ENCODE data around the gene MBD3L5.

MBD3L5 gene

GRCh38 chr19:6999933-7000332 lies 30.4 kb upstream of the MBD3L5 start:
- no peaks in the 10 kb centered on the region for H3K36me3 ChIP-seq (ENCODE audit: insufficient read depth, low read length)
- no peaks in the 10 kb centered on the region for H3F3A ChIP-seq (ENCODE audit: low read depth)
- no peaks in the 10 kb centered on the region for H4K20me1 ChIP-seq (ENCODE audit: insufficient read depth, low read length, poor library complexity, severe bottlenecking)
- no peak overlapping the region for H3K9ac ChIP-seq (ENCODE audit: low read depth, low read length, poor library complexity, severe bottlenecking)
- H3K79me2 ChIP-seq (ENCODE audit: insufficient read depth, low read length): no peaks in the 10 kb centered on the region
- TF ChIP-seq CTCF (conservative IDR thresholded peaks at IDR 0.05; ENCODE audit: low read length) (no peak), EZH2phosphoT487 (IDR thresholded peaks at IDR 0.05; ENCODE audit: borderline replicate concordance) (no peak)
- H2AFZ ChIP-seq (ENCODE audit: low read length): no peak overlapping the region
- no peak overlapping the region for H3K4me2 ChIP-seq (ENCODE audit: low read depth, low read length, poor library complexity, severe bottlenecking)
- no peak overlapping the region for H3K4me3 ChIP-seq (ENCODE audit: low read length, poor library complexity, severe bottlenecking)
- no peaks in the 10 kb centered on the region for H3K9me3 ChIP-seq (ENCODE audit: insufficient read depth, low read depth, low read length)
- H3K27me3 ChIP-seq (ENCODE audit: insufficient read depth, low read length, poor library complexity, severe bottlenecking): no peaks in the 10 kb centered on the region
- H3K9me2 ChIP-seq (replicated peaks; ENCODE audit: low read depth, low read length): no peaks in the 10 kb centered on the region
- H3K4me1 ChIP-seq (ENCODE audit: insufficient read depth, low read length, poor library complexity, severe bottlenecking): no peaks in the 10 kb centered on the region

- no peaks in the 10 kb centered on the region for H3K9me3 ChIP-seq (ENCODE audit: insufficient read depth, low read depth, low read length)
- H3K9ac ChIP-seq (ENCODE audit: low read depth, low read length, poor library complexity, severe bottlenecking): no peak overlapping the region
- no peaks in the 10 kb centered on the region for H3K4me1 ChIP-seq (ENCODE audit: insufficient read depth, low read length, poor library complexity, severe bottlenecking)
- H3F3A ChIP-seq (ENCODE audit: low read depth): no peaks in the 10 kb centered on the region
- no peaks in the 10 kb centered on the region for H3K36me3 ChIP-seq (ENCODE audit: insufficient read depth, low read length)
- no peak overlapping the region for H3K4me3 ChIP-seq (ENCODE audit: low read length, poor library complexity, severe bottlenecking)
- H2AFZ ChIP-seq (ENCODE audit: low read length): no peak overlapping the region
- TF ChIP-seq EZH2phosphoT487 (IDR thresholded peaks at IDR 0.05; ENCODE audit: borderline replicate concordance): no peak
- TF ChIP-seq CTCF (conservative IDR thresholded peaks at IDR 0.05; ENCODE audit: low read length): no peak
- H3K79me2 ChIP-seq (ENCODE audit: insufficient read depth, low read length): no peaks in the 10 kb centered on the region
- no peaks in the 10 kb centered on the region for H3K9me2 ChIP-seq (replicated peaks; ENCODE audit: low read depth, low read length)
- H3K27me3 ChIP-seq (ENCODE audit: insufficient read depth, low read length, poor library complexity, severe bottlenecking): no peaks in the 10 kb centered on the region
- no peaks in the 10 kb centered on the region for H4K20me1 ChIP-seq (ENCODE audit: insufficient read depth, low read length, poor library complexity, severe bottlenecking)
- no peak overlapping the region for H3K4me2 ChIP-seq (ENCODE audit: low read depth, low read length, poor library complexity, severe bottlenecking)
Measured at GRCh38 chr19:7000333-7000732, 30.0 kb upstream of the MBD3L5 start.

GRCh38 chr19:7000816-7001215 lies 29.6 kb upstream of the MBD3L5 start:
- H3K36me3 ChIP-seq (ENCODE audit: insufficient read depth, low read length): no peaks in the 10 kb centered on the region
- no peaks in the 10 kb centered on the region for H4K20me1 ChIP-seq (ENCODE audit: insufficient read depth, low read length, poor library complexity, severe bottlenecking)
- no peak for TF ChIP-seq CTCF (conservative IDR thresholded peaks at IDR 0.05; ENCODE audit: low read length)
- TF ChIP-seq EZH2phosphoT487 (IDR thresholded peaks at IDR 0.05; ENCODE audit: borderline replicate concordance): no peak
- no peak overlapping the region for H2AFZ ChIP-seq (ENCODE audit: low read length)
- no peaks in the 10 kb centered on the region for H3K9me2 ChIP-seq (replicated peaks; ENCODE audit: low read depth, low read length)
- H3K27me3 ChIP-seq (ENCODE audit: insufficient read depth, low read length, poor library complexity, severe bottlenecking): no peaks in the 10 kb centered on the region
- H3K4me1 ChIP-seq (ENCODE audit: insufficient read depth, low read length, poor library complexity, severe bottlenecking): no peaks in the 10 kb centered on the region
- H3K4me3 ChIP-seq (ENCODE audit: low read length, poor library complexity, severe bottlenecking): no peak overlapping the region
- H3K9ac ChIP-seq (ENCODE audit: low read depth, low read length, poor library complexity, severe bottlenecking): no peak overlapping the region
- no peaks in the 10 kb centered on the region for H3K9me3 ChIP-seq (ENCODE audit: insufficient read depth, low read depth, low read length)
- no peaks in the 10 kb centered on the region for H3F3A ChIP-seq (ENCODE audit: low read depth)
- no peaks in the 10 kb centered on the region for H3K79me2 ChIP-seq (ENCODE audit: insufficient read depth, low read length)
- no peak overlapping the region for H3K4me2 ChIP-seq (ENCODE audit: low read depth, low read length, poor library complexity, severe bottlenecking)
